Measurements from ENCODE around the gene RFTN2. TPM values are rescaled to one million over a fixed set of nuclear protein-coding genes. Genes with fewer than 3 reads are reported as not detected.
"Not testable (repeated sequence)": the region's sequence is repeated elsewhere in the genome, so short reads cannot be mapped to it uniquely, and the experiment has no call there.

RFTN2 gene
- polyA plus RNA-seq, 3 donors, result 0.90 to 8.0 (median 2.8) TPM

DNA sequence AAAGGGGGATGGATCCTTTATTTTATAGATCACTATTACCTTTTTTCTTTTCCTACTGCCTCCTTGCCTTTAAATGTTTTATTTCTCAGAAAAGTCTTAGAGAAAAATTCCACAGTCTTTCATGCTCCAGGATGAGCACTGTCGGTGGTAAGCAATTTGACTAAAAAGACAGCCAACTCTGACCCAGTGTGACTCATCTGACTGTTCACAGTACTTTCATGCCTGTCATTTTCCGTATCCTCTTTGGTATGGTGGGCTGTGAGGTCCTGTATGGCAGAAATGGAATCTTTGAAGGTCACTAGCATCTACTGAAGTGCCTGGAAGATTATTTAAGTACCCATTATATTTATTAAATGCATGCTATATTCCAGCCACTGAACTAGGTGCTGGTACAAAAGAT, 2.1 kb upstream of the RFTN2 start:
- no peak overlapping the region for H3K27ac ChIP-seq (ENCODE audit: low read depth, low read length)
- WGBS, 3 donors, result 57 to 71% (median 66%) methylated on average over 2 of the region's 2 CpGs

DNA sequence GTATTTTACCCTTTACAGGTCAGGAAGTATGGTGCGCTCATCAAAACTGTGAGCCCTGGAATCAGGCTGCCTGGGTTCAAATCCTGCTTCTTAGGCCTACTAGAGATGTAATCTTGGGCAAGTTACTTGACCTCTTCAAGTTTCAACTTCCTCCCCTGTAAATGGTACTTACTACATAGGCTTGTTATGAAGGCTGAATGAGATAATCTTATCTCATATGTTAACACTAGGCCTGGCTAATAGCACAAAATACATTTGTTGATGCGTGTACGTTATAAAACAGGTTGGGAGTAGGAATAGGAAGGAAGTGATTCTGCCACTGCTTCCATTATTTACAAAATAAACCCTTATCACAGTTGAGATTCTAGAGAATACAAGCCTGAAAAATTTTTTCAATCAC, 1.7 kb upstream of the RFTN2 start:
- H3K27ac ChIP-seq (ENCODE audit: low read depth, low read length), result no peak overlapping the region
- 78 to 79% (median 79%) methylated on average over 3 of the region's 3 CpGs for WGBS, 3 donors

DNA sequence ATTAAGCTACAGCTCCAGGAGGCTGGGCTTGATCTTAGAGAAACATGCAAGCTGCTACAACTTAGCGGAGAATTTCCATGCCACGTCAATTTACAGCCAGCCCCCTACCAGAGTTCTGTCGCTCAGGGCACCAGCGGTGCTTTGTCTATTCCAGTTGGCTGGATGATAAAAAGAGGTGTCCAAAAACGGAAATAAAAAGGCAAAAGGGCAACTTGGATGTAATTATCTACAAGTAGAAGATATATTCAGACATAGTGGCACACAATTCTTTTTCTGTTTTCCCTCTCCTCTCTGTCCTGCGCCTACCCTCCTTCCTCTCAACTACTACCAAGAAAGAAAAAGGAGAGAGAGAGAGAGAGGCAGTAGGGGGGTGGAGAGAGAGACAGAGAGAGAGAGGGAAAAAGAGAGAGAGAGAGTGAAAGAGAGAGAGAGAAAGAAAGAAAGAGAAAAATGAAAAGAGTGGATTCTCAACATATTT, 363 bp upstream of the RFTN2 start:
- 25 to 32% (median 30%) methylated on average over 6 of the region's 6 CpGs for WGBS, 3 donors
- H3K27ac ChIP-seq (ENCODE audit: low read depth, low read length), result no peak overlapping the region

DNA sequence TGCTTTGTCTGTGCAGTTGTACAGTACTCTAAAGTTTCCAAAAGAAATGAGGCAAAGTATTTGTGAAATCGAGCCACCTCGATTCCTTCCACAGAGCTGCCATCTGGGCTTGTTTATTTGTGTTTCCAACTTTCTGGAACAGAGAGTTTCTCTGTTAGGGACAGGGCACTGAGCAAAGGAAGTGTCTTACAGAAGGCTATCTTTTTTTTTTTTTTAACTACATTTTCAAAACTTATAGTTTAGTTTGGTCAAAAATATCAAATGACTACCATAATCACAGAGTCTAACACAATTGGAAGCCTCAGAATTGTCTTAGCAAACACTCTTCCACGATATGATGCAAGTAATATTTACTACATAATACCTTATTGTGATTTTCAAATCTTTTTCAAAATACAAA, 796 bp downstream of the RFTN2 start:
- 21 to 40% (median 38%) methylated on average over 3 of the region's 3 CpGs for WGBS, 3 donors
- no peak overlapping the region for H3K27ac ChIP-seq (ENCODE audit: low read depth, low read length)

DNA sequence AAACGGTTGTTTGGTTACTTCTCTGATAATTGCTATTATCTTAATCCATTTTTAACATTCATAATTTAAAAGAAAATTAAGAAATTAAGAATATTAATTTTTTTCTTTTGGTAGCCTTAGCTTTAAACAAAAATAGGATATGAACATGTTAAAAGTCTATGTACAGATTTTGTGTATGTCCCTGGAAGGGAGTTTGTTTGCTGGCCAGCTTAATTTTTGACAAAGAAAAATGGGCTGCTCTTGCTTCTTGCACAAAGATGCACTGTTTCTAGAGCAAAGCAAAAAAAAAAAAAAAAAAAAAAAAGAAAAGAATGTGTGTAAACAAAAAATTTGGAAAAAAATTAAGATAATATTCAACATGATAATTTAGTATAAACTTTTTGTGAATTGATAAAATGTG, 1.3 kb downstream of the RFTN2 start:
- WGBS, 3 donors, result 24 to 58% (median 41%) methylated on average over 1 of the region's 1 CpG
- H3K27ac ChIP-seq (ENCODE audit: low read depth, low read length), result no peak overlapping the region

DNA sequence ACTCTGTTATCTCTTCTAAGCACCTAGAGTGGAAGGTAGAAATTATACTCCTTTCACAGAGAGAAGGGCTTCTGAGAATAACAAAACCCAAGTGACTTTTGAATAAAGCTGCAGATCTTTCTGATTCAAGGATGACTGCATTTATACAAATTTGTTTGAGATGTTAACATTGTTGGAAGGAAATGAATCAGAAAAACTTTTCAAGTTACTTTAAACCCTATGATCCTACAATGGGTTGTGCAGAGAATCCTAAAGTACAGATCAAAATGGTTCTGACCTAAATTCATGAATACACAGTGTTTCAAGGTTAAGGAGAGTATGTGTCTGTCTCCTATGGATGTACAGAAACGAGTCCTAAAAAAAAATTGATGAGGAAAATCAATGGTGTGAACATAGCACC, 1.8 kb downstream of the RFTN2 start:
- no peak overlapping the region for H3K27ac ChIP-seq (ENCODE audit: low read depth, low read length)
- 29 to 62% (median 54%) methylated on average over 1 of the region's 1 CpG for WGBS, 3 donors

DNA sequence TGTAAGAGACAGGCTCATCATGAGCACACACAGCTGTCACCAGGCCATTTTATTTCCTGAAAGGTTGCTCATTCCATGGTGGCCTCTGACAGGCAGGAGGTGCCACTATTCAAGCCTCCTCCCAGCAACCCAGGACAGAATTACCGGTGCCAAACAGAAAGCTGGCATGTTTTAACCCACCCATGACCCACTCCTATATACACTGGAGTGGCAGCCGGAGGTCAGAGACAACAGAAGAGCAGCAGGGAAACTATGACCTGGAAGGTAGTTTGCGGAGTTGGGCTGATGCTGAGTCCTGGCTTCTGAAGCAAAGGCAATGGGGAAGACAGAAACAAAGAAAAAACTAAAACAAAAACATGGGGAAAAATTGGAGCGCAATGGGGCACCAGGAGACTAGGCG, 2.3 kb downstream of the RFTN2 start:
- H3K27ac ChIP-seq (ENCODE audit: low read depth, low read length), result no peak overlapping the region
- 47 to 74% (median 69%) methylated on average over 5 of the region's 5 CpGs for WGBS, 3 donors

DNA sequence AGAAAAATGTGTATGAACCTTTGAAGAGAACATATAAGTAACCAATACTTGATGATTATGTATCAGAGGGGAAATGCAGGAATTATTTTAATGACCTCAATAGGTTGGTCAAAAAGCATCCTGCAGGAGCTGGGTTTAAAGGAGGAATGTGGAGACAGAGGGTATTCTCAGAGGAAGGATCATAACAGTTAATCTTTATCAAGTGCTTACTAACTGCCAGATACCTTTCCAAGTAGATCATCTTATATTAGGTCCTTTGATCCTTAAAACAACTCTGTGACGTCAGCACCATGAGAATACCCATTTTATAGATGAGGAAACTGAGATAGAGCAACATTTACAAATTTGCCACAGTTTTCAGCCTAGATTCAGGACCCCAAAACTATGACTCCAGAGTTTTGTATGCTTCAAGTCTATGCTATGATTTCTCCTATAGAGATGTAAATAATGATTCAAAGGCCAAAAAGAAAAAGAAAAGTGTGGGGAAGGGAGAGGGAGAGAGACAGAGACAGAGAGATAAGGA, 3.0 kb downstream of the RFTN2 start:
- H3K27ac ChIP-seq (ENCODE audit: low read depth, low read length), result no peak overlapping the region
- WGBS, 3 donors, result 37 to 70% (median 59%) methylated on average over 1 of the region's 1 CpG

DNA sequence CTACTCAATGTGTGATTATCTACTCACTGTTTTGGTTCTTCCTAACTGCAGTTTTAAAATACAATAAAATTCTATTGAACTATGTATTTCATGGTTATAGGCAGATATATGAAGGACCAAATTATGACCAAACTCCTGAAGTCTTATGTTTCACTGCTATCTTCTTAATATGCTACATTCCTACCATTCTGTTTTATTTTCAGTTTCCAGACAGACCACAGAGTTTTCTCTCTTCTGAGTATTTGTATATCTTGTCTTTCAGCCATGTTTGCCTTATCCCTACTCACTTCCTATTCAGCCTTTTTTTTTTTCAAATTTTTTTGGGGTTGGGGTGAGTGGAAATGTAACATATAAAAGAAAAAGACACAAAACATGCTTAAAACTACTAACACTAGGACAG, 6.3 kb downstream of the RFTN2 start:
- no peak overlapping the region for H3K27ac ChIP-seq (ENCODE audit: low read depth, low read length)

DNA sequence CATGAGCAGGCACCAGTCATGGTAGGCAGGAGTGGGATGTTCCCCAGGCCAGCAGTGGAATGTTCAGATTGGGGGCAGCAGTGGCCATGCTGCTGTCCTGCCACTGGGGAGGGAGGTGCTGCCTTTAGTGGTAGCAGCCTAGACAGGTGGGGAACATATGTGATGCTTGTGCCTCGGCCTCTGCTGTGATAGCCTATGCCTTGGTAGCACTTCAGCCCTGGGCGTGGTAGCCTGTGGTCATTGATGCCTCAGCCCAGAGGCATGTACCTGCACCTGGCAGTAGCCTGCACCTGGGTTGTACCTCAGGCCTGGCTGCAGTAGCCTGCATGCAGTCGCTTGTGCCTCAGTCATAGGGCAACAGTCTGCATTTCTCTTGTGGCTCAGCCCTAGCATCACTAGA, 7.1 kb downstream of the RFTN2 start:
- WGBS, 3 donors, result 82 to 93% (median 90%) methylated on average over 3 of the region's 3 CpGs
- no peak overlapping the region for H3K27ac ChIP-seq (ENCODE audit: low read depth, low read length)

DNA sequence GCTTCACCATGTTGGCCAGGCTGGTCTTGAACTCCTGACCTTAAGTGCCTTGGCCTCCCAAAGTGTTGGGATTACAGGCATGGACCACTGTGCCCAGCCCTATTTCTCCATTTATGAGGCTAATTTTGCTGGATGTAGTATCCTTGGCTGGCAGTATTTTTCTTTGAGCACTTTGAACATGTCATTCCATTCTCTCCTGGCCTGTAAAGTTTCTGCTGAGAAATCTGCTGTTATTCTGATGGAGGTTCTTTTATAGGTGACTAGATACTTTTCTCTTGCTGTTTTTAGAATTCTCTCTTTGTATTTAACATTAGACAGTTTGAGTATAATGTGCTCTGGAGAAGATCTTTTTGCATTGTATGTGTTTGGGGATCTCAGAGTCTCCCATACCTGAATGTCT, 9.1 kb downstream of the RFTN2 start:
- no peak overlapping the region for H3K27ac ChIP-seq (ENCODE audit: low read depth, low read length)

DNA sequence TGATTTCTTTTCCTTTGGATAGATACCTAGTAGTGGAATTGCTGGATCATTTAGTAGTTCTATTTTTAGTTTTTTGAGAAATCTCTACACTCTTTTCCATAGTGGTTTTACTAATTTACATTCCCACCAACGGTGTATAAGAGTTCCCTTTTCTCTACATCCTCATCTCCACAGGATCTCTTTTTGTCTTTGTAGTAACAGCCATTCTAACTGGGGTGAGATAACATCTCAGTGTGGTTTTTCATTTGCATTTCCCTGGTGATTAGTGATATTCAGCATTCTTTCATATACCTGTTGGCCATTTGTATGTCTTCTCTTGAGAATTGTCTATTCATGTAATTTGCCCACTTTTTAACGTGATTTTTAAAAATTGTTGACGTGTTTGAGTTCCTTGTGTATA, 13.8 kb downstream of the RFTN2 start:
- no peak overlapping the region for H3K27ac ChIP-seq (ENCODE audit: low read depth, low read length)
- WGBS, 3 donors, result 70 to 74% (median 73%) methylated on average over 3 of the region's 3 CpGs

DNA sequence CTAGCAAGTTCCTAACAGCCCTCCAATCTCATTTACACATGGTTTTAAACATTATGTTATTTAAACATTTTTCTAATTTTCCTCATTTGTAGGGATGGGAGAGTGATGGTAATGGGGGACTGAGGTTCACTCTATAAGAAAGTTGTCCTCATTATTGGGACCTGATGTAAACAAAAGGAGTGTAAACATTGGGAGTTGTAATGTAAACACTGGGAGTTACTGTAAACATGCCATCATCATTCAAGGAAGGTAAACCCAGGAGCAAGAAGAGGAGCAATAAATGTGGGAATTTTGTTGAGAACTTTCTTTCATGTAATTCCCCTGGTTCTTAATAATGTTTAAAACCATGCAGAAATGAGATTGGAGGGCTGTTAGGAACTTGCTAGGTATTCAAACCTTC, 17.8 kb downstream of the RFTN2 start:
- no peak overlapping the region for H3K27ac ChIP-seq (ENCODE audit: low read depth, low read length)

DNA sequence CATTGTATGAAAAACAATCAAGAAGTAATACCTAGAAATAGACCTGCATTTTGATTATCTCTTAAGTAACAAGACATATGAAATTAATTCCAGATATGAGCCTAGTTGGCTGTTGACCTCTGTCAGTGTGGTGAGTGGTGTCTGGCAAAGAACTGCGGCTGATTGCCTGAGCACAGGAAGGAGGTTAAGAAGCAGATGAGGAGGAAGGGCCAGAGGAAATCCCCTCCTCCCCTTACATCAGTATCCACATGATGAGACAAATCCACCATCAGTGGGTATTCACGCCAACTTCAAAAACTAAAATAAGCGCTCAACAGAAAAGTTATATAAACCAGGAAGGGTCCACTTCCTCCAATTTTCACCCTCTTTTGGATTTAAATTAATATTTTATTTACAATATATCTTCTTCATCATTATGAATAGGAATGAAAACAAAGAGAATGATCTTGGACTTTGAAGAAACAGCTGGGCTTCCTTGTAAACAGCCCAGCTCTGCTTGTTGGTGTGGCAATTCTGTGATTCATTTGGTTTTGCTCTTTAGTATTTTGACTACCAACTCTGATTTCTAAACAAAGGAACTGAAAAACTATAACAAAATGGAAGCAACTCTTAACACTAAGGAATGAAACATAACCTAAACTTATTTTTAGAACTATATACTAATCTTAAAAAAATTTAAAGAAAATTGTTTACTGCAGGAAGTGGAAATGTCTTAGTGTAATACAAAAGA, 27.3 kb downstream of the RFTN2 start:
- WGBS, 3 donors, result 67 to 90% (median 68%) methylated on average over 3 of the region's 3 CpGs
- no peak overlapping the region for H3K27ac ChIP-seq (ENCODE audit: low read depth, low read length)

DNA sequence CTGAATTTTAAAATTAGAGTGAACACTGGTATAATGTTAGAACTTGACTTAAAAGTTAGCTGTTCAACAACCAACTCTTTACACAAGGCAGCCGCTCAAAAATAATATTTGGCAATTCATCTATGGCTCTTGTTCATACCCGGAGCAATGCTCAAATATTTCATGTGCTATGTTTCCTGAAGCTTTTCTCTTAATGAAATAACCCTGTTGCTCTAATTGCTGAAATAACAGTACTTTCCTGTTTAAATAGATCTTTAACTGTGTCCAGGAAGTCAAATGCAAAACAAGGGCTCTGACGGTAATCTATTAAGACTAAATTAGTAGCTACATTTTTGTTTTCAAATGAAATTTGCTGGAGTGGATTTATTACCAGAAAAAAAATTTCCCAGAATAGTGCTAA, 33.7 kb downstream of the RFTN2 start:
- 66 to 86% (median 75%) methylated on average over 3 of the region's 3 CpGs for WGBS, 3 donors
- H3K27ac ChIP-seq (ENCODE audit: low read depth, low read length), result no peak overlapping the region

DNA sequence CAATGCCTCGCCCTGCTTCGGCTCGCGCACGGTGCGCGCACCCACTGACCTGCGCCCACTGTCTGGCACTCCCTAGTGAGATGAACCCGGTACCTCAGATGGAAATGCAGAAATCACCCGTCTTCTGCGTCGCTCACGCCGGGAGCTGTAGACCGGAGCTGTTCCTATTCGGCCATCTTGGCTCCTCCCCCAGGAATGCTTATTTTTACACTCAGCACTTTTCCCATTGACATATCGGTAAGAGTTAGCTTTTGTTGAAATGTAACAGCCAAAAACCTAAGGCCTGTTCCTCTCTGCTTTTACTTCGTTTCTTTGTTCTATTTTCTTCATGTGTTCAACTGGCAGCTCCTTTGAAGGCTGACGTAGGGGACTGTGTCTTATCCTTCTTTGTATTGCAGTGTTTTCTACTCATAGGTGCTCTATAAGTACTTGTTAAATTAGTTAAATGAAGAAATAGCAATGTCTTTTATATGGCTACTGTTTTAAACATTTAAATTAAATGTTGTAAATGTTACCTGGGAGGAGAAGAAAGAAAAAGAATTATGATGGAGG, 34.7 kb downstream of the RFTN2 start:
- WGBS, 3 donors, result 89 to 96% (median 90%) methylated on average over 9 to 11 of the region's 19 CpGs

DNA sequence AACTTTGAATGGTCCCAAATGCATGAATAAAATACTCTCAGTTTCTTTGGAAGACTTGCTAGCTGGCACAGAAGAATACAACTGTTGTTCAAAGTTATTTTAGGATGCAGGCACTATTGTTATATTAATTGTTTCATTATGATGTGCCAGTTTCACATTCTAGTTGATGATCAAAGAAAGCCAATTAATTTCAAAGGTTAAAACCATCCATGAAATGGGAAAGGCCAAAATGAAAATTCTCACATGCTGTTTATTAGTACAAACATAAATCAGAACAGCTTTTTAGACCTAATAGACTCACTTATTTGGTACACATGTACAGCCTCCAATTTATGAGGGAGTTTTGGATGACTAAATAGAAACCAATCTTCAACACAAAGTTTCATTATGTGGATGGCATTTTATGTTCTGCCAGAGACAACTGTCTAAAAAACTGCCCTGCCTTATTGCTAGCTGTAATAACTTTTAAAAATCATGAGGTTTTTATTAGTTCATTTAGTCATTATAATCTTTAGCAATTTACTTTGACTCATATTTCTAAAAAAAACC, 42.2 kb downstream of the RFTN2 start:
- H3K27ac ChIP-seq (ENCODE audit: low read depth, low read length), result no peak overlapping the region

More for the DNA sequence above, 34.7 kb downstream of the RFTN2 start:
- not testable (repeated sequence) for H3K27ac ChIP-seq (ENCODE audit: low read depth, low read length)

DNA sequence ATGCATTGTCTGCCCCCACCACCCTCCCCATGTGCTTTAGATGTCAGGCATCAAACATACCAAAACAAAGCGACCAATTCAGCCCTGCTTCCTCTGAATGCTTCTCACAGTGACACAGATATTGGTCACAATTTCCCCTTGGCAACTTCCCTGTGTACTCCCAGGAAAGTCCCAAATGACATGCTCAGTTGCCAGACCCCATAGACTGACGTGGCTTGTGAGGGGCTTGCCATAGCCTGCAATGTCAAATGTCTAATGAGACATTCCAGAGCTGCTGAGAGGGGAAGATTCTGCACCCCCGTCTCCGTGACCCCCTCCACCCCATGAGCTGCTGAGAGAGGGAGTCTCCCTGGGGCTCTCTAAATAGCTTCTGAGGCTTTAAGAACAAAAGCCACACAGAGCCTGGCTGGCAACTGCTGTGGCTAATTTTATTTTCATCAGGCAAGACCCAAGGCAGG, 47.3 kb downstream of the RFTN2 start:
- WGBS, 3 donors, result 31 to 39% (median 32%) methylated on average over 4 of the region's 4 CpGs
- H3K27ac ChIP-seq (ENCODE audit: low read depth, low read length), result no peak overlapping the region

DNA sequence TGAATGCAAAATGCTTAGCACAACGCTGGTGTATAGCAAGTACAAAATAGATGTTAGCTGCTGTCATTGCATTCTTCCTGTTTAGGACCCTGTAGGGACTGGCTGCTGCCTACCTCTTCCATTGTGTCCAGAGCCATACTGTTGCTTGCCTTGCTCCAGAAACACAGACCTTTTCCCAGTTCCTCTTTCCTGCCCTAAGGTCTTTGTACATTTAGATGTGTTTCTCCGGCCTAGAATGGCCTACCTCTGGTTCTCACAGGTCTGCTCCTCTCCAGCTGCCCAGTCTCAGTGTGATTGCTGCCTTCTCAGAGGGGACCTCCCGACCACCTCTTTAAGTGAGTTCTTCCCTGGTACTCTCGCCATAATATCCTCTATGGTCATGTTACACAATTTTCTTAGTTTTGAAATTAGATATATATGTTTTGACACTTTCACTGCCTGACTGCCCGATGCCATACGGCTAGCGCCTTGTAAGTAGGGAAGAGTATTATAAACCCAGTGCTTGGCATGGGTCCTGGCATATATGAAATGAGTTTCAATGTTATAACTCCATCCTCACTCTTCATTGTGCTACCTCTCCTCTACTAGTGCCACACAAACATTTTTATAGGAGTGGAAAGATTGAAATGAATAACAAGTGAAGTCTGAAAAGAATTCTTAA, 48.3 kb downstream of the RFTN2 start:
- 63 to 87% (median 71%) methylated on average over 7 of the region's 7 CpGs for WGBS, 3 donors
- no peak overlapping the region for H3K27ac ChIP-seq (ENCODE audit: low read depth, low read length)
